Panc1 (cell line): ENCODE results near the gene CDK2AP2. TPM values are rescaled to one million over a fixed set of nuclear protein-coding genes. Genes with fewer than 3 reads are reported as not detected.
"Not testable (repeated sequence)": the region's sequence is repeated elsewhere in the genome, so short reads cannot be mapped to it uniquely, and the experiment has no call there.

Source experiments
- ATAC-seq: fragments of 200-7000 bp; cut with Tn5 transposase; 2 replicates; pipeline ENCODE4 v1.9.1; 2020; ENCODE audit warnings: mild to moderate bottlenecking, moderate library complexity
- BruUV-seq: library from RNA; stranded (reverse); fragments of 400-500 nt; replicated peaks from 2 replicates; lab custom pipeline; 2021; lab: Mats Ljungman, UMichigan
- CTCF ChIA-PET: fragments of 300-600 bp; sonication (Branson Sonifier 250); formaldehyde crosslinking; loops from one replicate; lab custom pipeline; 2022; ENCODE audit warnings: antibody characterized with exemption; lab: Charles Lee
- POLR2A ChIA-PET: fragments of 300-600 bp; sonication (Branson Sonifier 250); formaldehyde crosslinking; loops from one replicate; lab custom pipeline; 2022; ENCODE audit warnings: antibody characterized with exemption; lab: Charles Lee
- DNase-seq: peaks from one replicate; pipeline ENCODE4 v3.0.0-alpha.2; 2010; ENCODE audit warnings: low read depth, low spot score
- H3K27ac ChIP-seq: 2 replicates; pipeline ENCODE4 v1.5.1; 2011; ENCODE audit warnings: mild to moderate bottlenecking, low read length, inconsistent platforms
- H3K27me3 ChIP-seq: fragments of 200-500 bp; sonication (Bioruptor generic); 2 replicates; pipeline ENCODE4 v1.6.0; 2014; ENCODE audit warnings: low read length, inconsistent platforms; ENCODE audit not compliant: control insufficient read depth, insufficient read depth
- H3K36me3 ChIP-seq: fragments of 200-500 bp; sonication (Bioruptor generic); 2 replicates; pipeline ENCODE4 v1.5.1; 2014; ENCODE audit warnings: inconsistent platforms, mild to moderate bottlenecking, low read length, moderate library complexity; ENCODE audit not compliant: control insufficient read depth, insufficient read depth
- H3K4me1 ChIP-seq: 2 replicates; pipeline ENCODE4 v1.5.1; 2011; ENCODE audit warnings: inconsistent platforms, mild to moderate bottlenecking, low read length, moderate library complexity; ENCODE audit not compliant: control insufficient read depth, insufficient read depth
- H3K4me3 ChIP-seq, 2 experiments: 2 replicates each; pipeline ENCODE4 v1.5.1; 2011 to 2012; ENCODE audit warnings: low read depth in 2 of 2, low read length in 2 of 2, mild to moderate bottlenecking in 2 of 2, inconsistent platforms in 1 of 2, moderate library complexity in 1 of 2
- H3K9me3 ChIP-seq: fragments of 200-500 bp; sonication (Bioruptor generic); 2 replicates; pipeline ENCODE4 v1.5.1; 2014; ENCODE audit warnings: low read depth, mild to moderate bottlenecking, inconsistent platforms, low read length, moderate library complexity; ENCODE audit not compliant: control insufficient read depth, insufficient read depth
- POLR2AphosphoS5 ChIP-seq: IDR thresholded peaks from 2 replicates; pipeline ENCODE4 v1.6.1; 2012; ENCODE audit warnings: mild to moderate bottlenecking, low read depth, low read length, moderate library complexity
- SIN3A ChIP-seq: IDR thresholded peaks from 2 replicates; pipeline ENCODE4 v1.6.1; 2012; ENCODE audit warnings: low read depth, mild to moderate bottlenecking, low read length, moderate library complexity, borderline replicate concordance; ENCODE audit not compliant: insufficient read depth
- TCF7L2 ChIP-seq: IDR thresholded peaks from 2 replicates; pipeline ENCODE4 v1.6.1; 2011; ENCODE audit warnings: mild to moderate bottlenecking, low read depth, low read length, inconsistent platforms
- in situ Hi-C: cut with HindIII; loops from 2 replicates; pipeline ENCODE4 v1.10.0; 2016; ENCODE audit warnings: low sequenced_read_pairs, low pct_unique_long_range_greater_than_20kb
- intact Hi-C: fragments of 100-400 bp; cut with micrococcal nuclease; formaldehyde crosslinking; loops from one replicate; pipeline ENCODE4 v1.10.0; 2022; ENCODE audit not compliant: unreplicated experiment
- total RNA-seq: library from RNA; stranded (reverse); gene quantifications from one replicate; pipeline ENCODE4 v1.2.1, GENCODE V29; 2021; ENCODE audit not compliant: unreplicated experiment
- TF ChIP-seq, protein P1 (sequence below): fragments of 450-650 bp; IDR thresholded peaks from 2 replicates; pipeline ENCODE4 v1.5.1; 2017; ENCODE audit warnings: mild to moderate bottlenecking
- TF ChIP-seq, protein P2 (sequence below), 2 experiments: IDR thresholded peaks; 2 replicates each; pipeline ENCODE4 v1.6.1; 2011 to 2012; ENCODE audit warnings: low read depth in 2 of 2, control low read depth in 1 of 2, low read length in 1 of 2, mild to moderate bottlenecking in 1 of 2, moderate library complexity in 1 of 2; ENCODE audit not compliant: insufficient read depth in 1 of 2

Gene CDK2AP2
- total RNA-seq, 1 experiment from 2014 or later = 76.1 TPM

DNA sequence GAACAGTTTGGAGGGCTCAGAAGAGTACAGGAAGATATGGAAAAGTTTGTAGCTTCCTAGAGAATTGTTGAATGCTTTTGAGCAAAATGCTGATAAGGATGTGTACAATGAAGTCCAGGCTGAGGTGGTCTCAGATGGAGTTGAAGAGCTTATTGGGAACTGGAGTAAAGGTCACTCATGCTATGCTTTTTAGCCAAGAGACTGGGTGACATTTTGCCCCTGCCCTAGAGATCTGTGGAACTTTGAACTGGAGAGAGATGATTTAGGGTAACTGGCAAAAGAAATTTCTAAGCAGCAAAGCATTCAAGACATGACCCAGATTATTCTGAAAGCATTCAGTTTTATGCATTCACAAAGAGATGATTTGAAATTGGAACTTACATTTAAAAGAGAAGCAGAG is 43.2 kb upstream of the CDK2AP2 start:
- Histone ChIP-seq H3K9me3 (no peaks in the 10 kb centered on the region), H3K27ac (no peak overlapping the region), H3K4me1 (no peaks in the 10 kb centered on the region), H3K36me3 (no peaks in the 10 kb centered on the region), H3K4me3 (no peak overlapping the region), H3K27me3 (no peaks in the 10 kb centered on the region)
- no peak for ATAC-seq
- ChIA-PET CTCF (no interaction called here), POLR2A (no interaction called here)
- in situ Hi-C loops (no loop called here), intact Hi-C loops (no loop called here)
- no TSS peak for BruUV-seq
- TF ChIP-seq, protein P1, sequence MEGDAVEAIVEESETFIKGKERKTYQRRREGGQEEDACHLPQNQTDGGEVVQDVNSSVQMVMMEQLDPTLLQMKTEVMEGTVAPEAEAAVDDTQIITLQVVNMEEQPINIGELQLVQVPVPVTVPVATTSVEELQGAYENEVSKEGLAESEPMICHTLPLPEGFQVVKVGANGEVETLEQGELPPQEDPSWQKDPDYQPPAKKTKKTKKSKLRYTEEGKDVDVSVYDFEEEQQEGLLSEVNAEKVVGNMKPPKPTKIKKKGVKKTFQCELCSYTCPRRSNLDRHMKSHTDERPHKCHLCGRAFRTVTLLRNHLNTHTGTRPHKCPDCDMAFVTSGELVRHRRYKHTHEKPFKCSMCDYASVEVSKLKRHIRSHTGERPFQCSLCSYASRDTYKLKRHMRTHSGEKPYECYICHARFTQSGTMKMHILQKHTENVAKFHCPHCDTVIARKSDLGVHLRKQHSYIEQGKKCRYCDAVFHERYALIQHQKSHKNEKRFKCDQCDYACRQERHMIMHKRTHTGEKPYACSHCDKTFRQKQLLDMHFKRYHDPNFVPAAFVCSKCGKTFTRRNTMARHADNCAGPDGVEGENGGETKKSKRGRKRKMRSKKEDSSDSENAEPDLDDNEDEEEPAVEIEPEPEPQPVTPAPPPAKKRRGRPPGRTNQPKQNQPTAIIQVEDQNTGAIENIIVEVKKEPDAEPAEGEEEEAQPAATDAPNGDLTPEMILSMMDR = no peak
- TF ChIP-seq TCF7L2 = no peak
- no peak for TF ChIP-seq SIN3A
- no peak for TF ChIP-seq POLR2AphosphoS5
- TF ChIP-seq, protein P2, sequence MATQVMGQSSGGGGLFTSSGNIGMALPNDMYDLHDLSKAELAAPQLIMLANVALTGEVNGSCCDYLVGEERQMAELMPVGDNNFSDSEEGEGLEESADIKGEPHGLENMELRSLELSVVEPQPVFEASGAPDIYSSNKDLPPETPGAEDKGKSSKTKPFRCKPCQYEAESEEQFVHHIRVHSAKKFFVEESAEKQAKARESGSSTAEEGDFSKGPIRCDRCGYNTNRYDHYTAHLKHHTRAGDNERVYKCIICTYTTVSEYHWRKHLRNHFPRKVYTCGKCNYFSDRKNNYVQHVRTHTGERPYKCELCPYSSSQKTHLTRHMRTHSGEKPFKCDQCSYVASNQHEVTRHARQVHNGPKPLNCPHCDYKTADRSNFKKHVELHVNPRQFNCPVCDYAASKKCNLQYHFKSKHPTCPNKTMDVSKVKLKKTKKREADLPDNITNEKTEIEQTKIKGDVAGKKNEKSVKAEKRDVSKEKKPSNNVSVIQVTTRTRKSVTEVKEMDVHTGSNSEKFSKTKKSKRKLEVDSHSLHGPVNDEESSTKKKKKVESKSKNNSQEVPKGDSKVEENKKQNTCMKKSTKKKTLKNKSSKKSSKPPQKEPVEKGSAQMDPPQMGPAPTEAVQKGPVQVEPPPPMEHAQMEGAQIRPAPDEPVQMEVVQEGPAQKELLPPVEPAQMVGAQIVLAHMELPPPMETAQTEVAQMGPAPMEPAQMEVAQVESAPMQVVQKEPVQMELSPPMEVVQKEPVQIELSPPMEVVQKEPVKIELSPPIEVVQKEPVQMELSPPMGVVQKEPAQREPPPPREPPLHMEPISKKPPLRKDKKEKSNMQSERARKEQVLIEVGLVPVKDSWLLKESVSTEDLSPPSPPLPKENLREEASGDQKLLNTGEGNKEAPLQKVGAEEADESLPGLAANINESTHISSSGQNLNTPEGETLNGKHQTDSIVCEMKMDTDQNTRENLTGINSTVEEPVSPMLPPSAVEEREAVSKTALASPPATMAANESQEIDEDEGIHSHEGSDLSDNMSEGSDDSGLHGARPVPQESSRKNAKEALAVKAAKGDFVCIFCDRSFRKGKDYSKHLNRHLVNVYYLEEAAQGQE (IDR thresholded peaks at IDR 0.05; ENCODE audit: insufficient read depth in 1 of 2, low read depth in 2 of 2, low read length in 1 of 2) = no peak
- no peak for DNase-seq

DNA sequence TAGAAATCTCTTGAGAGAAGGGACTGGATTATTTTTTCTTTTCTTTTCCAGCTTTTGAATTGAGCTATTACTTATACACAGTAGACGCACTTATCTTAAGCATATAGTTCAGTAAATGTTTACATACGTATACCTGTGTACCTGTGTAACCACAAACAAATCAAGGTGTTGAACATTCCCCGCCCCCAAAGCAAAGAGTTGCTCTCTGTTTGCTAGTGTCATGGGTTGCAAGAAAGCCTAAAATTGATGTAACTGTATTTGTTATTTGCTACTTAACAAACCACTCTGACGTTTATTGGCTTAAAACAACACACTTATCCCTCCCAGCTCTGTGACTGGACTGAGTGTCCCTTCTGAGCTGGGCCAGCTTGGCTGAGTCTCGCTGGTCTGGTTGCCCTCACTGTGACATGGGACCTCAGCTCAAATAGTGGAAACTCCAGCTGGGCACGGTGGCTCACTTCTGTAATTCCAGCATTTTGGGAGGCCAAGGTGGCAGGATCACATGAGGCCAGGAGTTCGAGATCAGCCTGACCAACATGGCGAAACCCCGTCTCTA is 40.7 kb upstream of the CDK2AP2 start:
- H3K4me1 ChIP-seq = peaks cover 3% of the 10 kb centered on the region; the same call in 1 of the 2 replicates
- no peak for ATAC-seq
- H3K27ac ChIP-seq = no peak overlapping the region
- no peak for TF ChIP-seq SIN3A
- TF ChIP-seq, protein P2 (IDR thresholded peaks at IDR 0.05; ENCODE audit: insufficient read depth in 1 of 2, low read depth in 2 of 2, low read length in 1 of 2) = no peak
- no peak for TF ChIP-seq POLR2AphosphoS5
- no peak for TF ChIP-seq TCF7L2
- TF ChIP-seq, protein P1 = no peak
- no TSS peak for BruUV-seq
- in situ Hi-C loops (no loop called here), intact Hi-C loops (no loop called here)
- ChIA-PET POLR2A (interaction anchor here (0.6 kb wide), 1 partner anchor 21 kb away, joined by 7 read pairs; no protein-coding TSS in a partner anchor), CTCF (interaction anchor here (0.6 kb wide), 1 partner anchor 144 kb away, joined by 5 read pairs; no protein-coding TSS in a partner anchor)
- DNase-seq = no peak
- no peaks in the 10 kb centered on the region for H3K9me3 ChIP-seq
- no peak overlapping the region for H3K4me3 ChIP-seq
- no peaks in the 10 kb centered on the region for H3K36me3 ChIP-seq
- H3K27me3 ChIP-seq = no peaks in the 10 kb centered on the region

DNA sequence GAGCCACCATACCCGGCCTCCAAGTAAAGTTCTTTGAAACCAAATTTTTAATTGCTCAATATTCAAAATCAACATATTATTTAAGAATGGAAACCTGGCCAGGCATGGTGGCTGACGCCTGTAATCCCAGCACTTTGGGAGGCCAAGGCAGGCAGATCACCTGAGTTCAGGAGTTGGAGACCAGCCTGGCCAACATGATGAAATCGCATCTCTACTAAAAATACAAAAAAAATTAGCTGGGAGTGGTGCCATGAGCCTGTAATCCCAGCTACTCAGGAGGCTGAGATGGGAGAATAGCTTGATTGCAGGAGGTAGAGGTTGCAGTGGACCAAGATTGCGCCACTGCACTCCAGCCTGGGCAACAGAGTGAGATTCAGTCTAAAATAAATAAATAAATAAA is 40.1 kb upstream of the CDK2AP2 start:
- H3K36me3 ChIP-seq, H3K9me3 ChIP-seq, BruUV-seq, in situ Hi-C loops, H3K4me1 ChIP-seq, ATAC-seq, H3K4me3 ChIP-seq, H3K27me3 ChIP-seq, H3K27ac ChIP-seq, DNase-seq, intact Hi-C loops: not testable (repeated sequence)
- POLR2A ChIA-PET = interaction anchor here (0.6 kb wide), 1 partner anchor 62 kb away, joined by 14 read pairs; no protein-coding TSS in a partner anchor
- CTCF ChIA-PET = interaction anchor here (0.7 kb wide), 1 partner anchor 358 kb away, joined by 3 read pairs; no protein-coding TSS in a partner anchor
